Femur (tissue), 1 donor: ENCODE data around the gene DDX1.

Experiments used
- DNase-seq: peaks from one replicate; pipeline ENCODE4 v3.0.0-alpha.2; 2017

Gene DDX1

DNA sequence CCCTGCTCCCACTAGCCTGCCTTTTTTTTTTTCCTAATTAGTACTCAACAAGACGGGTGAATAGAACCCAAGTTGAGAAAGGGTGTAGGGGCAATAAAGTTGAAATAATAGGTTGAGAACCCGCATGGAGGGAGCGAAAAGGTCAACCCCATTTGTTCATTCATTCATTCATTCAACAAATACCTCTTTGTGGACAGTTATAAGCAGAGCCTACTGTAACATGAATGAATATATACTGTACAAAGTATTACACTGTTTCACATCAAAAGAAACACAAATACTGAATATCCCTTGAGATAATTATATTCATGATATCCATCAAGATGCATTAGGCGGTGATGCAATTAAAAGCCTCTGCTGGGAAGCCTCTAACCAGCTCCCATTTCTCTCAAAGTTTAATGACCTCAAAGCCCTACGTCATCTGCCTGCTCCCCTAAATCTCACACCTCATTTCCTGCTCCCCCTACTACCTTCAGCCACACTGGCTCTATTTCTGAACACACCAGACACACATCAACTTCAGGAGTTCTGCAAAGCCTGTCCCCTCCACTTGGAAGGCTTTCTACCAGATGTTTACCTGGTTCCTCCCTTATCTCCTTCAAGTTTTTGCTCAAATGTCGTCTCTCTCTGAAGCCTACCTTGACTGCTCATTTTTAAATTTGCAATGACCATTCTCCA is 29.2 kb upstream of the DDX1 start:
- DNase-seq = no peak

- DNase-seq = no peak
Measured at GRCh38 chr2:15563227-15564100, 28.2 kb upstream of the DDX1 start.

GRCh38 chr2:15565392-15565791 is 26.3 kb upstream of the DDX1 start:
- DNase-seq = no peak

DNA sequence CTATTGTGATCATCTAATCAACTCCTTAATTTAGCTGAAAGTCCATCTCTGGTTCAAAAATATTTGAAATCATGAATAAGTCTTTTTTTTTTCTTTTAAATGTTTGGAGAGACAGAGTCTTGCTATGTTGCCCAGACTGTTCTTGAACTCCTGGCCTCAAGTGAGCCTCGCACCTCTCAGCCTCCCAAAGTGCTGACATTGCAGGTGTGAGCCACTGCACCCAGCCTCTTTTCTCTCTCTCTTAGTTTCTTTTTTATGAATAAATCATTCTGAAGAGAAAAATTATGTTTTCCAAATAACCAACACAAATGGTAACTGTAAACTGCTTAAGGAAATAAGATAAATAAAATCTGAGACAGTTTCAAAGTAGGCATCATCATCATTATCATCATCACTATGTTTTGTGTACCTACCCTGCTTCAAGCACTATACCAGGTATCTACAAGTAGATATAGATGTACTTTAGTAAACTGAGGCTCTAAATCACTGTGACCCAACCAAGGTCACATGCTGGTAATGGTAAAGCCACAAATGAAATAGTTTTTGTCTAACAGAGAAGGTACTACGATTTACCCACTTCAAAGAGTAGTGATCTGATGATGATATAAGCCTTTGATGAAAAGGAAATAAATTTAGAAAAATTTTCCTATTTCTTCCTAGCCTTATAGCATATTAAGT is 25.5 kb upstream of the DDX1 start:
- DNase-seq = no peak

GRCh38 chr2:15566912-15567311 is 24.8 kb upstream of the DDX1 start:
- no peak for DNase-seq

DNA sequence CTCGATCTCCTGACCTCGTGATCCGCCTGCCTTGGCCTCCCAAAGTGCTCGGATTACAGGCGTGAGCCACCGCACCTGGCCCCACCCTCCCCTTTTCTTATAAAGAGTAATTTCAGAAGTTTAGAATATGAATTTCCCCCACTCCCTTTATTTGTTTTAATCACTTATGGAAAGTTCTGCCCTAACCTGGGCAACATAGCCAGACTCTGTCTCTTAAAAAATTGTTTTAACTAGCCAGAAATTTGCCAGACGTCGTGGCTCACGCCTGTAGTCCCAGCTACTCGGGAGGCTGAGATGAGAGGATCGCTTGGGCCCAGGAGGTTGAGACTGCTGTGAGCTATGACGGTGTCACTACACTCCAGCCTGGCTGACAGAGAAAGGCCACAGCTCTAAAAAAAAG is 22.8 kb upstream of the DDX1 start:
- DNase-seq = no peak

DNA sequence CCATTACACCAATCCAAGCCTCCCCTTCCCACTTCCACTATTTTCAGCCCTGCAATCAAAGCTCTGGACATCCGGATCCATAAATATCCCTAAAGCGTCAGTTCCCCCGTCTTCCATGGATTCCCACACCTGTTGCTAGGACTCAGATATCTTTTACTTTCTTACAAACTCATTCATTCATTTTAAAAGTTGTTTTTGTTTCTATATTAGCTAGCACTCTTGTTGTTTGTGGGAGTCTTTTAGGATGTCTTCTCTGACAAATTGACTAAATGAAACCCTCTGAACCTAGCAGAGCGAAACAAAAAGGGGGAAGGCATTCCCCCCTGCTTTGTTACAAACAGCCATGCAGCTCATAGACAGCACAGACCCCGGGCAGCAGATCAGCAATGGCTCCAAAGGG is 21.6 kb upstream of the DDX1 start:
- no peak for DNase-seq

DNA sequence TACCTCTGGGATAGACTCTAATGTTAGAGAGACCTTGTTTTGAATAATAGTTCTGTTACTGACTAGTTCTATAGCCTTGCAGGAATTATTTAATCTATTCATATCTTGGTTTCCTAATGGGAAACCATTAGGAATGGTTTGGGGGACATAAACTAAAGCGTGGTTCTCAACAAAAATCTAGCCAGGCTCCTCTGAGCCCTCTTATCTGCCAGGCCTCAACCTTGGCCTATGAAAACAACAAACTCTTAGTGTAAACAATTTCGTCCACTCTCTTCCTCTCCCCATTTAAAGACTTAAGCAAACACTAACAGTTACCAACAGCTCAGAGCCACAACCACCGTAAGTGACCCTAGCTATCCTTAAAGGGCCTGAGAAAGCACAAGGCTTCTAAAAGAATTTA is 19.9 kb upstream of the DDX1 start:
- no peak for DNase-seq

GRCh38 chr2:15577071-15577735 is 14.5 kb upstream of the DDX1 start:
- DNase-seq = peak; percentile 87

GRCh38 chr2:15579641-15580040 is 12.0 kb upstream of the DDX1 start:
- no peak for DNase-seq

DNA sequence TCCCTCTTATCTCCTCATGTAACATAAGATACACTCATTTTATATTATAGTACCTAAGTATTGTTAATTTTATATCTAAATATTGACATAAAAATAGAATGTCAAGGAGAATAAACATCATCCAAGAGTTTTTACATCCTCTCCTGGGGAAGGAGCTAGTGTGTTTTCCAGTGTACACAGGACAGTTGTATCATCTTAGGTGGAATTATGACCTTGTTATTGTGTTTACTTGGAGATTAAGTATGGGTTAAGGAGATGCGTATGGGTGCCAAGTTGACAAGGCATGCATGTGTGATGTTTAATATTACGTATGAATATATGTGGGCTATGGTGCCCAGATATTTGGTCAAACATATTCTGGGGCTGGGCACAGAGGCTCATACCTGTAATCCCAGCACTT is 11.2 kb upstream of the DDX1 start:
- no peak for DNase-seq

DNA sequence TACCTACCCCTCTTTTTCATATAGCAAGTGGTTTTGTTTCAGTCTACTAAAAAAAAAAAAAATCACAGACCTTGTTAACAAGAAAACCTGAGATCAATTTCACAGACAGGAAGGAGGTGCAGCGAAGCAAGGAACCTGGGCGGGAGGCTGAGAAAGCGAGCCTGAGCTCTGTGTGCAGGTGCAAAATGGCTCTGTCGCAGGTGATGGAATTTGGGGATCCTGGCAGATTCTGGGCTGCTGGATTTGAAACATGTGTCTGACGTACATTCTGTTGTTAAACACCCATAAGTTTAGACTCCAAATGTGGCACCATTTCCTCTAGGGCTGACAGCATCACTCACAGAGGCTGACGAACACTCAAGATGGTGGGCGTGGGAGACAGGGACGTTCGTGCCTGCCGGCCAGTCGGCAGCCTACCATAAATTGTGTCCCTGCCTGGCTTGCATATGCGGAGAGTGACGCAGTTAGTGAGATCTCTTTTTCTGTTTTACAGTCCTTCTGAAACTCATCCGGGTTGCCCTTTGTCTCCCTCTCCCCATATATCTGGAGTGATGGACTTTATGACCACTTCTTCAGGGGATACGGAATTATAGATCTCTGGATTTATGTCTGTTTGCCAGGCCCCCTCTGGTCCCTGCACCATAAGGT is 8.8 kb upstream of the DDX1 start:
- DNase-seq = no peak

DNA sequence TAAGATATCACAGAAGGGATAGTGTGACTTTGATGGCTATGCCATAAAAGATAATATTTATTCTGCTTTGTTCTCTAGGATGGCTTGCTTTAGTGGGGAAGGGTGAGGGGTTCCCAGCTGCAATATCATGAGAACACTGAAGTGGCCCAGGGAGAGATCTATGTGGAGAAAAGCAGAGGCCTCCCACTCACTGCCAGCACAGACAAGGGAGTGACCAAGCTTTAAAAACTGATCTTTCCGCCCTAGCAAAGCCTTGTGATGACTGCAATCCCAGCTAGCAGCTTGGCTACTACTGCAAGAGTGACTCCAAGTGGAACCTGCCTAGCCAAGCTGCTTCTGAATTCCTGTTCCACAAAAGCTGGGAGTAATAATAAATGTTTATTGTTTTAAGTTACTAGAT is 7.8 kb upstream of the DDX1 start:
- no peak for DNase-seq

- DNase-seq = no peak
Measured at GRCh38 chr2:15584316-15584715, 7.4 kb upstream of the DDX1 start.

DNA sequence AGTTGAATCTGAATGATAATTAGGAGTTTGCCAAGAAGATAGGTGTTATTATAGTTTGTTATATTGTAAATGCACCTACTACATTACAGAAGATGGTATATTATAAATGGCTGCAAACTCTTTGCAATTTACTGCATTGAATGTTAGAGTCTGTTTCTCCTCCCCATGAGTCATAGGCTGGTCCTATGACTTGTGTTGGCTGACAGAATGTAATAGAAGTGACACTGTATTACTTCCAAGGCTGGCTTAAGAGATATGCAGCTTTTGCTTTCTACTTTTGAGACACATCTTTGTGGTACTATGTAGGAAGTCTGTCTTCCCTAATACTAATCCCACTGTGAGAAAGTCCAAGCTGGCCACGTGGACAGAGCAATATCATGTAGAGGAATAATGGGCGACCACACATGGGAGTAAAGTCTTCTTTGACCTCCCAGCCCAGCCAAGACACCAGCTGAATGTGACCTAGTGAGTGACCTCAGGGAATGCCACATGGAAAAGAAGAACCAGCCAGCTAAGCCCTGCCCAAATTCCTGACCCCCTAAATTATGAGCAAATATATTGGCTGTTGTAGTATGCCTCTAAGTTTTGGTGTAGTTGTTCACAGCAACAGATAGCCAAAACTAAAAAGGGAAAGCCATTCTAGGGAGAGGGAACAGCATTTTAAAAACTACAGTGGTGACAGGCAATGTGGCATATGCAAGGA is 6.8 kb upstream of the DDX1 start:
- DNase-seq = no peak

GRCh38 chr2:15588329-15588919 is 3.2 kb upstream of the DDX1 start:
- peak; percentile 43 for DNase-seq

DNA sequence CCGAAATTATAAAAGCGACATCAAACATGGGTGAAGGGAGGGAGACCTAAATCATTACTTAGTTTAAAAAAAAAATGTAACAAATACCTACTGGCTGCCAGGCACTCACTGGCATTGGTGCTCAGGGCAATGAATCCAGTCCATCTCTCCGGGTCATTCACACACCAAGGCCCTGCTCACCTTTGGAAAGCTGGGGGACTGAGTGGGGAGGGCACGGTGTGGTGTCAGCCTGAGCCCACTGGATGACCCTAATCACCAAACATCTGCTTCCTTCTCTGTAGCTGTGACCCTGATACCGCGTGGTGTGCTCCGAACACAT is 336 bp upstream of the DDX1 start:
- DNase-seq = no peak

DNA sequence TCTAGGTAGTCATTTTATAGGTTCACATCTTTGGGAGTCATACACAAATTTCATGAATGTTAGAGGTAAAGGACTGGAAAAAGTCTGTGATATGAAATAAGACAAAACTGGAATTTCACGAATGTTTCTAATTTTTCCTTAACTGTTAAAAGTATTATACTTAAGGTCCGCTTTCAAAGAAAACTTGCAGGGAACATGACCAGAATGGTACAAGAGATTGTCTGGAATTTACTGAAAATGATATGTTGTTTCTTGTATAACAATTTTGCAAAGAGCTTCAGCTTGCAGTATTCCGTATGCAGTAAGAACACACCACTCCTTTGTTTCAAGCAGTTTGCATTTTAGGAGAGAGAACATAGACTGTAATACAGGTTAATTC is 1.6 kb downstream of the DDX1 start:
- DNase-seq = no peak

DNA sequence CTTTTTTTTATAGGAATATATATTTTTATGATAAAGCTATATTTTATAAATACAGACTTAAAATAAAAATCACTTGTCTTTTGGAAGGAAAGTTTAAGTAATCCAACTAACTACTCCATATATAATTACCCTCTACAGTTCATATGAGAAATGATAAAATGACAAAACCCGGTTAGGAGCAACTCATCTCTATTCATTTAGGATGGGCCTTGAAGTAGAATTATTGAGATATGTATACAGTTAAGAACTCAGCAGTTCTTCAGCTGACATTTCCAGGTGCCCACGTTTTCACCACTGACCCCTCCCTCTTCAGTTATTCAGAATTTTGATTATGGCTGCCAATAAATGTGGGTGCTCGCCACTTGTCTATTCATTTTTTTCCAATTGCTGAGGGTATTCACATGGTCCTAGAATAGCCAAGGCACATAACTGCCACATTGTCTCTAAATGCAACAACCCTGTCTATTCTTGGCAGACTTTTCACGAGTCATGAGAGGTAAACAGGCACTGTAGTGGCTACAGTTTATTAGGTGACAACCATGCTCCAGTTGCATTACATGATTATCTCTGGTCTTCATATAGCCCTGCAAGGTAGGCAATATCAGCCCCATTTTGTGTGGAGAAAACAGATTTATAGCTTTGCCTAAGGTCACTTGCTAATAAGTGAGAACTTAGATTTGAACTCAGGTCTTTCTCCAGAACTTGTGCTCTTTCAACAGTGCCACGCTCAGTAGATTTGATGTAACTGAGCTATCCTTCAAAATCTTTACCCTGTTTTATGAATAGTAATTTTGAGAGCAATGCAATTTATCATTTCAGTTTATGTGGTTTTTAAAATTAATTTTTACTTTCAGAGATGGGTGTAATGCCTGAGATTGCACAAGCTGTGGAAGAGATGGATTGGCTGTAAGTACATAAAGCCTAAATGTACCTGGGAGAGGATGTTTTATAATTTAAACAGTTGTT is 2.9 kb downstream of the DDX1 start:
- DNase-seq = no peak

DNA sequence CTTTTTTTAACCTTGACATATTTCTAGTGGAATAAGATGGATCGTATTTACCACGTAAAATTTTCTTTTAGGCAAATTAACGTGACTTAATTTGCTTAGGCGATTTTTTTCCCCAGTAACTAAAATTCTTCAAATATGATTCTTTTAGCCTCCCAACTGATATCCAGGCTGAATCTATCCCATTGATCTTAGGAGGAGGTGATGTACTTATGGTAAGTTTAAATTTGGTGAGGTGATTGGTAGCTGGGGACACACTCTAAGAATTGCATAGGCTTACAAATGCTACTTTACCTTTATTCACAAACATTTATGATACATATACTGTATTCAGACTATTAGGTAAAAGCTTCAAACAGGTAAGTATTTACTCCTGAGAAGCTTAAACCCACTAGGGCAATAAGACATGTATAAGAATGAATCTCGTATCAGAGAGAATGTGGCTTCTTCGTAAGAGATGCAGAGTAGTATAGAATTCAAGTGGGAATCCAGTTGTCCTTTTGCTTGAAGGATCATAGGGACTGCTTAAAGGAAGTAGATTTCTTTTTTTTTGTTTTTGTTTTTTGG is 3.8 kb downstream of the DDX1 start:
- no peak for DNase-seq
